HEK293 (cell line): ENCODE data around the gene SPEM3.
A peak's percentile ranks its signal among the peaks of the same experiment; 100 is the strongest.

Experiments
- BCL11B ChIP-seq: fragments of 450-650 bp; formaldehyde crosslinking; IDR thresholded peaks from 2 replicates; pipeline ENCODE4 v1.5.1; 2016; ENCODE audit warnings: low read depth, missing biosample characterization, missing genetic modification characterization
- CTCF ChIP-seq: fragments of 450-650 bp; formaldehyde crosslinking; IDR thresholded peaks from 2 replicates; pipeline ENCODE4 v1.5.1; 2016; ENCODE audit warnings: missing biosample characterization, missing genetic modification characterization
- ELK4 ChIP-seq: IDR thresholded peaks from 2 replicates; pipeline ENCODE4 v1.6.1; 2011; ENCODE audit warnings: mild to moderate bottlenecking, low read depth, low read length, borderline replicate concordance
- HOXC10 ChIP-seq: sonication (generic); formaldehyde crosslinking; IDR thresholded peaks from 2 replicates; pipeline ENCODE4 v1.8.1; 2023; ENCODE audit warnings: mild to moderate bottlenecking, missing genetic modification reagents
- IKZF3 ChIP-seq: fragments of 450-650 bp; IDR thresholded peaks from 2 replicates; pipeline ENCODE4 v1.5.0; 2018; ENCODE audit warnings: missing biosample characterization, mild to moderate bottlenecking, missing genetic modification characterization, moderate library complexity
- OSR2 ChIP-seq: fragments of 450-650 bp; formaldehyde crosslinking; IDR thresholded peaks from 2 replicates; pipeline ENCODE4 v1.5.1; 2016; ENCODE audit warnings: missing biosample characterization, missing genetic modification characterization
- RBAK ChIP-seq: fragments of 450-650 bp; formaldehyde crosslinking; IDR thresholded peaks from 2 replicates; pipeline ENCODE4 v1.5.1; 2016; ENCODE audit warnings: missing biosample characterization, missing genetic modification characterization
- ZBTB11 ChIP-seq: fragments of 450-650 bp; formaldehyde crosslinking; conservative IDR thresholded peaks from 2 replicates; pipeline ENCODE4 v1.5.1; 2016; ENCODE audit warnings: low read depth, missing biosample characterization, missing genetic modification characterization
- ZBTB20 ChIP-seq: fragments of 450-650 bp; formaldehyde crosslinking; IDR thresholded peaks from 2 replicates; pipeline ENCODE4 v1.5.1; 2016; ENCODE audit warnings: missing biosample characterization, missing genetic modification characterization
- ZNF19 ChIP-seq: fragments of 450-650 bp; formaldehyde crosslinking; IDR thresholded peaks from 2 replicates; pipeline ENCODE4; 2016; ENCODE audit warnings: missing biosample characterization, missing genetic modification characterization, low read depth
- ZNF2 ChIP-seq: fragments of 450-650 bp; formaldehyde crosslinking; IDR thresholded peaks from 2 replicates; pipeline ENCODE4 v1.5.1; 2016; ENCODE audit warnings: missing biosample characterization, missing genetic modification characterization
- ZNF214 ChIP-seq: fragments of 450-650 bp; formaldehyde crosslinking; IDR thresholded peaks from 2 replicates; pipeline ENCODE4 v1.5.1; 2017; ENCODE audit warnings: missing biosample characterization, mild to moderate bottlenecking, missing genetic modification characterization, borderline replicate concordance
- ZNF266 ChIP-seq: fragments of 450-650 bp; formaldehyde crosslinking; IDR thresholded peaks from 2 replicates; pipeline ENCODE4 v1.5.1; 2016; ENCODE audit warnings: missing biosample characterization, missing genetic modification characterization, low read depth
- ZNF391 ChIP-seq: fragments of 450-650 bp; formaldehyde crosslinking; IDR thresholded peaks from 2 replicates; pipeline ENCODE4 v1.5.1; 2016; ENCODE audit warnings: low read depth, missing biosample characterization, missing genetic modification characterization, borderline replicate concordance
- ZNF404 ChIP-seq: fragments of 450-650 bp; formaldehyde crosslinking; IDR thresholded peaks from 2 replicates; pipeline ENCODE4 v1.5.1; 2017; ENCODE audit warnings: missing biosample characterization, missing genetic modification characterization
- ZNF416 ChIP-seq: fragments of 450-650 bp; formaldehyde crosslinking; IDR thresholded peaks from 2 replicates; pipeline ENCODE4 v1.5.1; 2016; ENCODE audit warnings: missing biosample characterization, missing genetic modification characterization
- ZNF514 ChIP-seq: fragments of 450-650 bp; formaldehyde crosslinking; IDR thresholded peaks from 2 replicates; pipeline ENCODE4 v1.5.1; 2016; ENCODE audit warnings: missing biosample characterization, missing genetic modification characterization
- ZNF654 ChIP-seq: fragments of 450-650 bp; formaldehyde crosslinking; IDR thresholded peaks from 2 replicates; pipeline ENCODE4 v1.5.1; 2016; ENCODE audit warnings: low read depth, missing biosample characterization, missing genetic modification characterization
- ZNF658 ChIP-seq: fragments of 450-650 bp; formaldehyde crosslinking; IDR thresholded peaks from 2 replicates; pipeline ENCODE4; 2016; ENCODE audit warnings: missing biosample characterization, missing genetic modification characterization
- ZNF707 ChIP-seq: fragments of 450-650 bp; formaldehyde crosslinking; IDR thresholded peaks from 2 replicates; pipeline ENCODE4 v1.5.1; 2016; ENCODE audit warnings: missing biosample characterization, missing genetic modification characterization
- ZNF830 ChIP-seq: fragments of 450-650 bp; IDR thresholded peaks from 2 replicates; pipeline ENCODE4 v1.5.0; 2018; ENCODE audit warnings: missing biosample characterization, missing genetic modification characterization, low read depth, mild to moderate bottlenecking, moderate library complexity
- ZSCAN30 ChIP-seq: fragments of 450-650 bp; IDR thresholded peaks from 2 replicates; pipeline ENCODE4 v1.5.1; 2018; ENCODE audit warnings: missing biosample characterization, mild to moderate bottlenecking, missing genetic modification characterization, moderate library complexity
- ZSCAN4 ChIP-seq: fragments of 450-650 bp; formaldehyde crosslinking; IDR thresholded peaks from 2 replicates; pipeline ENCODE4 v1.5.1; 2017; ENCODE audit warnings: missing biosample characterization, missing genetic modification characterization
- TF ChIP-seq, protein P1 (sequence below): fragments of 450-650 bp; formaldehyde crosslinking; IDR thresholded peaks from 2 replicates; pipeline ENCODE4 v1.5.1; 2016; ENCODE audit warnings: missing biosample characterization, missing genetic modification characterization
- TF ChIP-seq, protein P2 (sequence below): fragments of 450-650 bp; formaldehyde crosslinking; IDR thresholded peaks from 2 replicates; pipeline ENCODE4 v1.5.1; 2017; ENCODE audit warnings: missing biosample characterization, missing genetic modification characterization
- TF ChIP-seq, protein P3 (sequence below): fragments of 450-650 bp; formaldehyde crosslinking; IDR thresholded peaks from 2 replicates; pipeline ENCODE4 v1.5.1; 2016; ENCODE audit warnings: missing biosample characterization, missing genetic modification characterization

The SPEM3 gene

DNA sequence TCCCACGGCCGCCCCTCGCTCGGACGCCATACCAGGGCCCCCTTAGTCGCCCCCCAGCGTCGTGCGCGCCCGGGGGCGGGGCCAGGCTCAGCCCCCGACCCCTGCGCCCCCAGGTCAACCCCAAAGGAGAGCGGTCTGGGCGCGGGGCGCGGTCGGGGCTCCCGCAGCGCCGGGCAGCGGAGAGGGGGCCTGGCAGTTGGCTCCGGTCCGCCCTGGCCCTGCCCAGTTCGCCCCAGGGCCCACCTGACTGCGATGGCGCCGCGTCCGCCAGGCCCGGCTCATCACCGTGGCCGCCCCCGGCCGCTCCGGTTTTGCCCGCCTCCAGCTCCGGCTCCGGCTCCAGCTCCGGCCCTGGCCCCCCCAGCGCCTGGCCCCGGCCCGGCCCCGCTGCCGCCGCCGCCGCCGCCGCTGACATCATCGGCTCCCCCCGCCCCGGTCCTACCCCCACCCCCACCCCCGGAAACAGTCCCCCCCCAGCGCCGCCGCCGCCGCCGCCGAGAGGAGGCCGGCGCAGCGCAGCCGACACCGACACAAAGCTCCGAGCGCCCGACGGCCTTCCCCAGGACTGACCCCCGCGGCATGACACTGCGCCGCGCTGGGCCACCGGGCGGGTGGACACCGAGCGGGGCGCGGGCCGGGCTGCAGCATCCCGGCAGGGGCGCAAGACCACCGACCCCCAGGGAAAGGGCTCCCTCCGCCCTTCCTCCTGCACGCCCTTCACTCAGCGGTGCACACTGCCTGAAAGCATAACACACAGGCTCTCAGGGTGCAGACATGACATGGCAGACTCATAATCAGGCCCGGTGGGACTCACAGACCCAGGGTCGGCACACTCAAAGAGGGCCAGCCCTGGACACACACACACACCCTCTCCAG is 50.8 kb downstream of the SPEM3 start, which contains the start of gene ZBTB4 (continued):
- TF ChIP-seq, protein P1, sequence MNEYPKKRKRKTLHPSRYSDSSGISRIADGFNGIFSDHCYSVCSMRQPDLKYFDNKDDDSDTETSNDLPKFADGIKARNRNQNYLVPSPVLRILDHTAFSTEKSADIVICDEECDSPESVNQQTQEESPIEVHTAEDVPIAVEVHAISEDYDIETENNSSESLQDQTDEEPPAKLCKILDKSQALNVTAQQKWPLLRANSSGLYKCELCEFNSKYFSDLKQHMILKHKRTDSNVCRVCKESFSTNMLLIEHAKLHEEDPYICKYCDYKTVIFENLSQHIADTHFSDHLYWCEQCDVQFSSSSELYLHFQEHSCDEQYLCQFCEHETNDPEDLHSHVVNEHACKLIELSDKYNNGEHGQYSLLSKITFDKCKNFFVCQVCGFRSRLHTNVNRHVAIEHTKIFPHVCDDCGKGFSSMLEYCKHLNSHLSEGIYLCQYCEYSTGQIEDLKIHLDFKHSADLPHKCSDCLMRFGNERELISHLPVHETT = no peak
- TF ChIP-seq ZNF514 (no peak), ZNF391 (tag by site-specific recombination) (0 out of 2 replicates have a peak, but pooled peaks have one; percentile 21), ZNF654 (tag by site-specific recombination) (no peak), ZSCAN30 (tag by site-specific recombination) (0 out of 2 replicates have a peak, but pooled peaks have one; percentile 14), IKZF3 (no peak), ZNF266 (tag by site-specific recombination) (no peak), OSR2 (tag by site-specific recombination) (no peak), ZNF19 (no peak), ELK4 (no peak), ZBTB20 (tag by site-specific recombination) (no peak; the same call in 1 of the 2 replicates), ZSCAN4 (tag by site-specific recombination) (no peak), ZNF707 (tag by site-specific recombination) (no peak), ZNF658 (tag by site-specific recombination) (no peak), RBAK (tag by site-specific recombination) (no peak), ZNF830 (tag by site-specific recombination) (no peak), ZNF404 (no peak), ZNF416 (no peak), ZNF2 (tag by site-specific recombination) (peak; percentile 47; the same call in 1 of the 2 replicates), CTCF (tag by site-specific recombination) (peak; percentile 64; the same call in 1 of the 2 replicates), HOXC10 (peak; percentile 58; the same call in 1 of the 2 replicates), BCL11B (tag by site-specific recombination) (no peak), ZNF214 (no peak), ZBTB11 (tag by site-specific recombination) (no peak)
- TF ChIP-seq, protein P2, sequence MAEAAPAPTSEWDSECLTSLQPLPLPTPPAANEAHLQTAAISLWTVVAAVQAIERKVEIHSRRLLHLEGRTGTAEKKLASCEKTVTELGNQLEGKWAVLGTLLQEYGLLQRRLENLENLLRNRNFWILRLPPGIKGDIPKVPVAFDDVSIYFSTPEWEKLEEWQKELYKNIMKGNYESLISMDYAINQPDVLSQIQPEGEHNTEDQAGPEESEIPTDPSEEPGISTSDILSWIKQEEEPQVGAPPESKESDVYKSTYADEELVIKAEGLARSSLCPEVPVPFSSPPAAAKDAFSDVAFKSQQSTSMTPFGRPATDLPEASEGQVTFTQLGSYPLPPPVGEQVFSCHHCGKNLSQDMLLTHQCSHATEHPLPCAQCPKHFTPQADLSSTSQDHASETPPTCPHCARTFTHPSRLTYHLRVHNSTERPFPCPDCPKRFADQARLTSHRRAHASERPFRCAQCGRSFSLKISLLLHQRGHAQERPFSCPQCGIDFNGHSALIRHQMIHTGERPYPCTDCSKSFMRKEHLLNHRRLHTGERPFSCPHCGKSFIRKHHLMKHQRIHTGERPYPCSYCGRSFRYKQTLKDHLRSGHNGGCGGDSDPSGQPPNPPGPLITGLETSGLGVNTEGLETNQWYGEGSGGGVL = peak; percentile 73; the same call in 1 of the 2 replicates
- TF ChIP-seq, protein P3, sequence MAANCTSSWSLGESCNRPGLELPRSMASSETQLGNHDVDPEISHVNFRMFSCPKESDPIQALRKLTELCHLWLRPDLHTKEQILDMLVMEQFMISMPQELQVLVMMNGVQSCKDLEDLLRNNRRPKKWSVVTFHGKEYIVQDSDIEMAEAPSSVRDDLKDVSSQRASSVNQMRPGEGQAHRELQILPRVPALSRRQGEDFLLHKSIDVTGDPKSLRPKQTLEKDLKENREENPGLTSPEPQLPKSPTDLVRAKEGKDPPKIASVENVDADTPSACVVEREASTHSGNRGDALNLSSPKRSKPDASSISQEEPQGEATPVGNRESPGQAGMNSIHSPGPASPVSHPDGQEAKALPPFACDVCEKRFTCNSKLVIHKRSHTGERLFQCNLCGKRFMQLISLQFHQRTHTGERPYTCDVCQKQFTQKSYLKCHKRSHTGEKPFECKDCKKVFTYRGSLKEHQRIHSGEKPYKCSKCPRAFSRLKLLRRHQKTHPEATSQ (tag by site-specific recombination) = no peak
